Measurements from ENCODE around the gene SETDB1. TPM values are rescaled to one million over a fixed set of nuclear protein-coding genes. Genes with fewer than 3 reads are reported as not detected.
A peak's percentile ranks its signal among the peaks of the same experiment; 100 is the strongest.
"Not testable (repeated sequence)": the region's sequence is repeated elsewhere in the genome, so short reads cannot be mapped to it uniquely, and the experiment has no call there.

The SETDB1 gene
- 38.8 TPM for total RNA-seq (ENCODE audit: insufficient read depth, low replicate concordance)

GRCh38 chr1:150926097-150926741 lies at the start of gene SETDB1:
Gene SETDB1, plus strand, starts transcription at chr1:150926363. Its CDS starts 1,352 bp downstream, at chr1:150927715.
- peak; percentile 98 for DNase-seq (ENCODE audit: low spot score)

- DNase-seq (ENCODE audit: low spot score): not testable (repeated sequence)
Observed at GRCh38 chr1:150878931-150879330, 47.2 kb upstream of the SETDB1 start.

GRCh38 chr1:150881331-150882070 lies 44.7 kb upstream of the SETDB1 start:
- peak; percentile 58 for DNase-seq (ENCODE audit: low spot score)

- DNase-seq (ENCODE audit: low spot score): not testable (repeated sequence)
Observed at GRCh38 chr1:150883121-150883520, 43.0 kb upstream of the SETDB1 start.

GRCh38 chr1:150887018-150887417 lies 39.1 kb upstream of the SETDB1 start, which contains the start of gene CTXND2:
Gene CTXND2, plus strand, starts transcription at chr1:150887136. Its CDS starts 25,179 bp downstream, at chr1:150912315.
- DNase-seq (ENCODE audit: low spot score): no peak

- DNase-seq (ENCODE audit: low spot score): no peak
Observed at GRCh38 chr1:150888727-150889126, 37.4 kb upstream of the SETDB1 start.

- no peak for DNase-seq (ENCODE audit: low spot score)
Observed at GRCh38 chr1:150890033-150890416, 36.1 kb upstream of the SETDB1 start.

- DNase-seq (ENCODE audit: low spot score): no peak
Observed at GRCh38 chr1:150893336-150893913, 32.7 kb upstream of the SETDB1 start.

GRCh38 chr1:150895618-150896017 lies 30.5 kb upstream of the SETDB1 start:
- no peak for DNase-seq (ENCODE audit: low spot score)

GRCh38 chr1:150899795-150900194 lies 26.4 kb upstream of the SETDB1 start:
- not testable (repeated sequence) for DNase-seq (ENCODE audit: low spot score)

GRCh38 chr1:150902346-150902745 lies 23.8 kb upstream of the SETDB1 start:
- no peak for DNase-seq (ENCODE audit: low spot score)

GRCh38 chr1:150902751-150903150 lies 23.4 kb upstream of the SETDB1 start:
- DNase-seq (ENCODE audit: low spot score): no peak

- DNase-seq (ENCODE audit: low spot score): no peak
Observed at GRCh38 chr1:150905301-150905700, 20.9 kb upstream of the SETDB1 start.

- no peak for DNase-seq (ENCODE audit: low spot score)
Observed at GRCh38 chr1:150906329-150906728, 19.8 kb upstream of the SETDB1 start.

- no peak for DNase-seq (ENCODE audit: low spot score)
Observed at GRCh38 chr1:150906813-150907212, 19.4 kb upstream of the SETDB1 start.

- no peak for DNase-seq (ENCODE audit: low spot score)
Observed at GRCh38 chr1:150909585-150910180, 16.5 kb upstream of the SETDB1 start.

- no peak for DNase-seq (ENCODE audit: low spot score)
Observed at GRCh38 chr1:150912623-150913022, 13.5 kb upstream of the SETDB1 start.

- no peak for DNase-seq (ENCODE audit: low spot score)
Observed at GRCh38 chr1:150917387-150917786, 8.8 kb upstream of the SETDB1 start.

GRCh38 chr1:150922519-150922975 lies 3.6 kb upstream of the SETDB1 start:
- DNase-seq (ENCODE audit: low spot score): peak; percentile 70

- DNase-seq (ENCODE audit: low spot score): no peak
Observed at GRCh38 chr1:150925080-150925479, 1.1 kb upstream of the SETDB1 start.

- no peak for DNase-seq (ENCODE audit: low spot score)
Observed at GRCh38 chr1:150927624-150928023, 1.5 kb downstream of the SETDB1 start.

GRCh38 chr1:150928286-150928685 lies 2.1 kb downstream of the SETDB1 start:
- DNase-seq (ENCODE audit: low spot score): no peak

Data from umbilical cord (tissue), 2 donors.